ENCODE measurements around the gene CES5A.

GRCh38 chr16:55908641-55909040 lies 33.5 kb upstream of the CES5A start:
- TF ChIP-seq CTCF (IDR thresholded peaks at IDR 0.05) (no peak), POLR2A (IDR thresholded peaks at IDR 0.05) (no peak)

All from heart left ventricle (tissue), 13 donors.